BLaER1 (cell line): ENCODE data around the gene UNC5CL.

Source experiments
- H3K27ac ChIP-seq: shearing (Covaris generic); formaldehyde crosslinking; 2 replicates; pipeline ENCODE4 v1.8.1; 2022
- H3K27me3 ChIP-seq: shearing (Covaris generic); formaldehyde crosslinking; 2 replicates; pipeline ENCODE4 v1.8.1; 2022
- H3K36me3 ChIP-seq: shearing (Covaris generic); formaldehyde crosslinking; 2 replicates; pipeline ENCODE4 v1.8.1; 2022
- H3K4me1 ChIP-seq: shearing (Covaris generic); formaldehyde crosslinking; 2 replicates; pipeline ENCODE4 v1.8.1; 2022
- H3K4me2 ChIP-seq: shearing (Covaris generic); formaldehyde crosslinking; 2 replicates; pipeline ENCODE4 v1.8.1; 2022
- H3K4me3 ChIP-seq: shearing (Covaris generic); formaldehyde crosslinking; 2 replicates; pipeline ENCODE4 v1.8.1; 2022
- H3K9ac ChIP-seq: shearing (Covaris generic); formaldehyde crosslinking; 2 replicates; pipeline ENCODE4 v1.8.1; 2022
- H3K9me3 ChIP-seq: shearing (Covaris generic); formaldehyde crosslinking; 2 replicates; pipeline ENCODE4 v1.8.1; 2022
- H4K20me1 ChIP-seq: shearing (Covaris generic); formaldehyde crosslinking; 2 replicates; pipeline ENCODE4 v1.8.1; 2022
- Cebpa-rat ChIP-seq: shearing (Covaris generic); IDR thresholded peaks from 2 replicates; pipeline ENCODE4 v1.8.1; 2022

UNC5CL gene

DNA sequence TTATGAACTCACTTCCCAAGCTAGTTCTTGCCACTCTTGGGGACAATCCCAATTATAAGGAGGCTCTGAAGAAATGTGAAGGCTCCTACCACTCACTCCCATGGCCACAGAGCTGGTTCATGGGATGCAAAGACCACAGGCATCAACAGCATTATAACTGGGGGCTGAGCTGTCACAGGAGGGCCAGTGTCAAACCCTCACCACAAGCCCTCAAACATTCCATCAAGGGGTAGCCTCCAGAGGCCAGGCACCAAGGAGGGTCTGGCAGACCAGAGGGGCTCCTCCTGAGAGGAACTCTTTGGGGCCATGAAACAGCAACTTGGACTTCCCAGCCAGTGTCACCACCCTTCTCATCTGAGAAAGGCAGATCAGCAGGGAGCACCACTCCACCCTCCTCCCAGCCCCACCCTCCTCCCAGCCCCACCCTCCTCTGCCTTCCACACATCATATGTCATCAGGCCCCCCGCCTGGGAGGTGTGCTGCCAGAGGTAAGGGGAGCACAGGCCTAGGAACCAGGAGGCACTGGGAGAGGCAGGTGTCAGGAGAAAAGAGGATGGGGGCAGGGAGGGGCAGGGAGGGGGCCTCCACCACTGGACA is 2.0 kb upstream of the UNC5CL start:
- Histone ChIP-seq H3K4me2 (no peak overlapping the region), H3K27ac (no peak overlapping the region)
- no peak for TF ChIP-seq Cebpa-rat

DNA sequence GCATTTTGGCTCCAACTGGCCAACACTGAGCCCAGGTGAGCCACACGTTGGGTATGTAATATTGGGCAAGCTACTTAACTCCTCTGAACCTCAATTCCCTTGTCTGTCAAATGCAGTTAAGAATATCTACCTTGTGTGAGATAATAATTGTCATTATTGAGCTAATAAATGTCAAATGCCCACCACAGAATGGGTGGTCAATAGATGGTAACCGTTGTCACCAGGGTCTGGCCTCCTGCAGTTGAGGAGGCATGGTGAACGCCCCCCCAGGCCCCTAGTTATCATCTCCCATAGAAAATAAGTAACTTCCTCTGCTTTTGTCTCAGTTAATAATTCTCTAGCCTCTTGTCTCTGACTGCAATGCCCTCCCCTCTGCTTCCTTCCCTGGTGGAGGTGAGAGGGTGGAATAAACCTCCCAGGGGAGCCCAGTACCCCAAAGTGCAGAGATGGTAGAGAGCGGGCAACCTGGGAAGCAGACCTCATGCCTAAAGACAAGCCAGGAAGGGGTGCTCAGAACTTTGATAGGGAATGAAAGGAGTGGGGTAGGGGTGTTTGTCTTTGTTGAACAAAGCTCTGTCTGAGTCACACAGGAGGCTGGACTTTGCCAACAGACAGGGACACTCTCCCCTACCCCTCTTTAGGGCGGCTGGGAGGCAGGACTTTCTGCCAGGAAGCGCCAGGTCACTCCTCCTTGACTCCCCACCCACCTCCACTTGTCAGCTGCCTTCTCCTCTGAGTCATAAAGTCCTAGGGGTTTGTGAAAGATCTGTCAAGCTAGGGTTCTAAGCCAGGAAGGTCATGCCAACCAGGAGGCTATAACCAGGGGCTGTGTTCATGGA is 1.3 kb upstream of the UNC5CL start:
- Histone ChIP-seq H4K20me1 (no peaks in the 10 kb centered on the region), H3K27me3 (no peaks in the 10 kb centered on the region), H3K4me2 (no peak overlapping the region), H3K9me3 (no peaks in the 10 kb centered on the region), H3K4me3 (no peak overlapping the region), H3K4me1 (no peaks in the 10 kb centered on the region), H3K9ac (no peak overlapping the region), H3K27ac (no peak overlapping the region), H3K36me3 (no peaks in the 10 kb centered on the region)
- no peak for TF ChIP-seq Cebpa-rat

More for the DNA sequence above, 2.0 kb upstream of the UNC5CL start:
- Histone ChIP-seq H3K27me3 (no peaks in the 10 kb centered on the region), H3K9ac (no peak overlapping the region), H3K9me3 (no peaks in the 10 kb centered on the region), H4K20me1 (no peaks in the 10 kb centered on the region), H3K4me1 (no peaks in the 10 kb centered on the region), H3K36me3 (no peaks in the 10 kb centered on the region), H3K4me3 (no peak overlapping the region)

DNA sequence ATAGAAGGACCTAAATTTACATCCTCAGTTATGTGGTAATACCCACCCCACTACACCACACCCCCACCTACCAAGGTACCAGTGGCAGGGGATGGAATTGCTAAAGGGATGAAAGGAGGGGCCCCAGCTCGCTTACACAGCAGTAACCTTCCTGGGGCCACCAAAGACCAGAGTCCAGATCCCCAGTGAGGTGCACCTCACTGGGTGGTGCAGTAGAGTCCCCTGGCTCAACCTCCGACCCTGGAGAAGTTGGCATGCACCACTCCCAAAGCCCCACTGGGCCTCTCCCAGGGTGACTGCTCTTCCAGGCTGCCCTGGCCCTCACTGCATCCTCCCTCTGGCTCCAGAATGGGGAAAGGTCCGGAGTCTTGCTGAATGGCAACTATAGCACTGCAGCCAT is 816 bp downstream of the UNC5CL start:
- Histone ChIP-seq H3K4me1 (no peaks in the 10 kb centered on the region), H3K4me3 (no peak overlapping the region), H3K27ac (no peak overlapping the region), H3K36me3 (no peaks in the 10 kb centered on the region), H3K9me3 (no peaks in the 10 kb centered on the region), H3K27me3 (no peaks in the 10 kb centered on the region), H3K4me2 (no peak overlapping the region), H4K20me1 (no peaks in the 10 kb centered on the region), H3K9ac (no peak overlapping the region)
- TF ChIP-seq Cebpa-rat, result no peak

DNA sequence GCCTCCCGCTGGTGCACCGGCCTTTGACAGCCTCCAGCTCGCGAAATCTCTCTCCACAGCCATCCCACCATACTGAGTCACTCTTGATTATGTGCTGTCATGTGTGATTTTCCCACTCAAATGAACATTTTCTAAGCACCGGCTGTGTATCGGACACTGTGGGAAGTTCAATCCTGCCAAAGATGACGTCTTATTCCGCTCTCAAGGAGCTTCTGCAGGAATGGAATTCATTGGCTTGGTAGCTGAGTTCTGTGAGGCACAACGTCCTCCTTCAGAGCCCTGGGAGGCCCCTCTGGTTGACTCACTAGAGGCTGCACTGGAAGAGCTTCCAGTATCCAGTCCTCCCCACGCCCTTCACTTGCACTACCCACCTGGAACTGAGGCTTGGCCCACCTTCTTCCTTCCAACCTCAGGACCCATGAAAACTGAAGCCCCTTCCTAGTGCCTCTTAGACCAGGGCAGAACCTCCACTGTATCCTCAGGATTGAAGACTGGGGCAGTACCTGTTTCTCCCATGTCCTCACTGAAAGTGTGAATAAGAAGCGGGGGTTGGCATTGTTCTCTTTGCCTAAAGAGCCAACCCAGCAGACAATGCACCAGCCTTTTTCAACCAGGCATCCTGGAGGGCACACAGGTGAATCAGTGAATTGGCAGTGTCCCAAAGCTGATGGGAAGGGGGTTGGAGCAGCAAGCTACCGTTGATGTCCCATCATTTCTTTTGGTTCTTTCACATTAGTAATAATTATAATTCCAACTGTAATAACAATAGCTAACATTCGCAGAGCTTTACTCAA is 1.7 kb downstream of the UNC5CL start:
- Histone ChIP-seq H3K27me3 (no peaks in the 10 kb centered on the region), H3K4me2 (no peak overlapping the region), H3K27ac (no peak overlapping the region), H3K4me3 (no peak overlapping the region), H3K9me3 (no peaks in the 10 kb centered on the region), H3K4me1 (no peaks in the 10 kb centered on the region), H3K36me3 (no peaks in the 10 kb centered on the region), H4K20me1 (no peaks in the 10 kb centered on the region), H3K9ac (no peak overlapping the region)
- TF ChIP-seq Cebpa-rat, result no peak

DNA sequence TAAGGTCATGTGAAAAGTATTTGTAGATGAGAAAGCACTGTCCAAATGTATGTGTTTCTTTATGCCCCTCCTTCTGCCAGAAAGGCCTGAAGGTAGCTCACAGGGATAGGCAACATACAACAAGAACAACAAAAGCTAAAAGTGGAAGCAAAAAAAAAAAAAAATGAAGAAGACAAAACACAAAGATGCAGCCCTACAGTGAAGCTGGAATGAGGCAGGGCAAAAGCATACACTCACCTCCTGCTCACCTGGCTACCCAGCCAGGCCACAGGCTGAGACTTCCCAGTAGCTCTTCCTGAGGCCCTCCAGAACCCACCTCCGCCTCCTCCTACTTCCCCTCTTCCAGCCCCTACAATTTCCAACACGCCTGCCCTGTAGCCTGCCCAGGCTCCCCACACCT is 2.4 kb downstream of the UNC5CL start:
- no peak overlapping the region for H3K27ac ChIP-seq
- TF ChIP-seq Cebpa-rat, result no peak
- H3K27me3 ChIP-seq, result no peaks in the 10 kb centered on the region

DNA sequence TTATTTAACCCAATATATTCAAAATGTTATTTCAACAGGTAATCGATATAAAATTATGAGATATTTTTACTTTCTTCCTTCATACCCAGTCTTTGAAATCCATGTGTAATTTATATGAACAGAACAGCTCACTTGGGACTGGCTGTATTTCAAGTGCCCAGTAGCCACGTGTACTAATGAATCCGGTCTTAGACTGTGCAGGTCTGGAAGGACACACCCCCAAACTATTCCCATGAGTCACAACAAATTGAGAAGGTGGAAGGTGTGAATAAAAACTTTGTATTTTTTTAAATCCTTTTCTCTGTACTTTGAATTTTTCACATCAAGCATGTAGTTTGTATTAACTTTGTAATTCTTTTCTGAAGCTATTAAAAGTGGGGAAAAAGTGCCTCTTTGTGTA is 2.8 kb downstream of the UNC5CL start:
- Histone ChIP-seq H3K9ac (no peak overlapping the region), H3K9me3 (no peaks in the 10 kb centered on the region), H3K4me3 (no peak overlapping the region), H4K20me1 (no peaks in the 10 kb centered on the region), H3K27me3 (no peaks in the 10 kb centered on the region), H3K27ac (no peak overlapping the region), H3K4me2 (no peak overlapping the region), H3K36me3 (no peaks in the 10 kb centered on the region), H3K4me1 (no peaks in the 10 kb centered on the region)
- no peak for TF ChIP-seq Cebpa-rat

More for the DNA sequence above, 2.4 kb downstream of the UNC5CL start:
- no peaks in the 10 kb centered on the region for H3K9me3 ChIP-seq
- no peak overlapping the region for H3K9ac ChIP-seq
- no peak overlapping the region for H3K4me2 ChIP-seq
- no peaks in the 10 kb centered on the region for H3K4me1 ChIP-seq
- no peaks in the 10 kb centered on the region for H3K36me3 ChIP-seq
- no peaks in the 10 kb centered on the region for H4K20me1 ChIP-seq
- H3K4me3 ChIP-seq, result no peak overlapping the region

DNA sequence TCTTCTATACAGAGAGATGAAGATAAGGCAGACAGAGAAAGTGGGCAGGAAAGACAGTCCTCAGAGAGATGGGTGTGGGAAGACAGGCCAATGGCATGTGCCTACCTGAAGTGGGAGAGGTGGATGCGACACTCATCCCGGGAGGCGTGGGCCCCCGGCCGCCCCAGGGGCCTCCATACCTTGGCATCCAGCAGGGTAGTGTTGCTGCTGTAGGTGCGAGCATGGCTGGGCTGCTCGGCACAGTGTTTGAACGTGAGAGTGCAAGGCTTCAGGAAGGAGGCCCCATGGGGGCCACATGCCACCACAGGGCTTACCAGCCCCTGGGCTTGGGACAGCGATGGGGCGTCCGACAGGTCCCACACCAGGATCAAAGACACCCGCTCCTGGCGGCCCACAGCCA is 5.2 kb downstream of the UNC5CL start:
- Histone ChIP-seq H3K9me3 (no peaks in the 10 kb centered on the region), H3K9ac (no peak overlapping the region), H3K4me1 (peaks cover 19% of the 10 kb centered on the region), H3K4me2 (no peak overlapping the region), H3K27ac (no peak overlapping the region), H4K20me1 (no peaks in the 10 kb centered on the region), H3K36me3 (no peaks in the 10 kb centered on the region), H3K27me3 (no peaks in the 10 kb centered on the region), H3K4me3 (no peak overlapping the region)
- no peak for TF ChIP-seq Cebpa-rat

DNA sequence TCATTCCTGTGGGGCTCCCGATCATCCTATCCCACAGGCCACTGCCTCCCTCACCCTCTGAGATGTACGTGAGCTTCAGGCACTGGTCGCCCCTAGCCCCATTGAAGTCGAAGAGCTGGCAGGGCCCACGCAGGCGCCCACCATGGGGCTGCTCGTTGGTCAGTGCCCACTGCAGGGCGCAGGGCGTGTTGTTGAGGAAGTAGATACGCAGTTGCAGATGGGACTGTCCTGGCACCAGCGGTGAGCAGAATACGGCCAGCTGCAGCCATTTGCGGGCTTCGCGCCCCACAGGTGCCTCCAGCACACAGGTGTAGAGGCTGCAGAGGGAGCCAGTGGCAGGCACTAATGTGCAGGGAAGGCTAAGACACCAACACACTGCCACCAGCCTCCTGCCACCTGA is 6.2 kb downstream of the UNC5CL start:
- Histone ChIP-seq H3K4me1 (peaks cover 24% of the 10 kb centered on the region), H3K9ac (no peak overlapping the region), H4K20me1 (no peaks in the 10 kb centered on the region), H3K4me3 (no peak overlapping the region), H3K9me3 (no peaks in the 10 kb centered on the region), H3K36me3 (no peaks in the 10 kb centered on the region), H3K4me2 (no peak overlapping the region), H3K27me3 (no peaks in the 10 kb centered on the region), H3K27ac (no peak overlapping the region)
- TF ChIP-seq Cebpa-rat, result no peak

DNA sequence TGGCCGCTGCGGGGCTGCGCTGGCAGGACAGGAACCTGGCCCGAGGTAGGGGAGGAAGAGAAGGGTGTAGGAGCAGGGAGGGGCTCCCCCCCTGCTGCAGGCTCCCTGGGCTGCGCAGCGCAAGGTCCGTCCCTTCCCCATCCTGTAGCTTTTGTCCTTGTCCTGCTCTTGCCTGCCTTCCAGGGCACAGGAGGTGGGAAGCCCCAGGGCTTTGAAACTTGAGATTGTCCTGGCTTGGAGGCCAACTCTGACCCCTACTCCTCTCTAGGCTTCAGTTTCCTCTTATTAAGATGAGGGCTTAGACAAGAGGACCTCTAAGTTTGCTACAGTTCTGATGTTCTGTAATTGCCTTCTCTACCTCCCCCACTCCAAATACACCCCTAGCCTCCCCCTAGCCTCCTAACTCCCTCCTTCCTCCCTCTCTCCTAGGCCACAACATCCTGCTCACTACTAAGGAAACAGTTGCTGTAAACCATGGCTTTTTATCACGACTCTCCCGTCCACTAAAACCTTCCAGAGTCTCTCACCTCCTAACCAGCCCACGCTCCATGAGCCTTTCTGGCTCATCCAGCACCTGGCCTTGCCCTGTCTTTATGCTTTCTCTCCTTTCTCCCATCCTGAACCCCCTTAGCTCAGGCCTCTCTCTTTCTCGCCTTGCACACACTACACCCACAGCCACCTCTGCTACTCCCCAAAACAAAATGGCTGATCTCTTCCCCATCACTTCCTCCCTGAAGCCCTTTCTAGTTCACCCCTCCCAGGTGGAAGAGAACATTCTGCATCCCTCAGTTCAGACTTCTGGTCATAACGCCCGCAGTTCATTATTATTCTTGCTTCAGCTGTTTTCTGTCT is 10.2 kb downstream of the UNC5CL start:
- Histone ChIP-seq H3K9me3 (no peaks in the 10 kb centered on the region), H4K20me1 (no peaks in the 10 kb centered on the region), H3K4me1 (peaks cover 42% of the 10 kb centered on the region), H3K4me3 (peak overlapping the region; percentile 76), H3K27ac (peak overlapping the region; percentile 93), H3K27me3 (no peaks in the 10 kb centered on the region), H3K36me3 (peaks cover 12% of the 10 kb centered on the region; the same call in 1 of the 2 replicates), H3K4me2 (peak overlapping the region; percentile 97), H3K9ac (peak overlapping the region; percentile 91)
- TF ChIP-seq Cebpa-rat, result no peak
